Endothelial cell of umbilical vein (primary cell): ENCODE results near the gene MAGI3. TPM values are rescaled to one million over a fixed set of nuclear protein-coding genes. Genes with fewer than 3 reads are reported as not detected.

Experiments
- BruUV-seq: library from RNA; stranded (reverse); fragments of 400-500 nt; replicated peaks from 2 replicates; lab custom pipeline; 2021; lab: Mats Ljungman, UMichigan
- CTCF ChIA-PET: fragments of 300-600, 350-600 bp; sonication (Branson Sonifier 250); formaldehyde crosslinking; loops from one replicate; lab custom pipeline; 2021; ENCODE audit warnings: antibody characterized with exemption, inconsistent platforms; lab: Charles Lee
- POLR2A ChIA-PET: fragments of 300-600, 350-600 bp; sonication (Branson Sonifier 250); formaldehyde crosslinking; loops from one replicate; lab custom pipeline; 2021; ENCODE audit warnings: antibody characterized with exemption, inconsistent platforms; lab: Charles Lee
- DNase-seq: peaks from one replicate; pipeline ENCODE4 v3.0.0-alpha.2; 2011; ENCODE audit warnings: low read depth, low spot score
- FAIRE-seq: peaks from 2 replicates; lab custom pipeline; 2011; peaks lifted over from hg19 to GRCh38; lab: Jason Lieb, UNC
- H2AFZ ChIP-seq: 2 replicates; pipeline ENCODE4 v1.6.0; 2012; ENCODE audit warnings: low read depth, low read length, control low read depth, inconsistent platforms
- H3K27ac ChIP-seq: 2 replicates; pipeline ENCODE4 v1.5.1; 2011; ENCODE audit warnings: low read depth, mild to moderate bottlenecking, control low read depth, low read length, moderate library complexity; ENCODE audit not compliant: insufficient read depth
- H3K27me3 ChIP-seq, 2 experiments: 2 replicates each; pipeline versions ENCODE4 v1.6.0 to v1.6.1; 2011; ENCODE audit warnings: low read length in 2 of 2, mixed read lengths in 1 of 2; ENCODE audit not compliant: control insufficient read depth in 2 of 2, insufficient read depth in 2 of 2
- H3K36me3 ChIP-seq, 2 experiments: 2 replicates in 1 of 2; 3 replicates in 1 of 2; pipeline ENCODE4 v1.5.1; 2011; ENCODE audit warnings: low read length in 2 of 2, mild to moderate bottlenecking in 1 of 2, moderate library complexity in 1 of 2; ENCODE audit not compliant: control insufficient read depth in 2 of 2, insufficient read depth in 2 of 2; ENCODE audit errors: extremely low read depth in 1 of 2
- H3K4me1 ChIP-seq: 3 replicates; pipeline ENCODE4 v1.5.1; 2011; ENCODE audit warnings: mild to moderate bottlenecking, low read length; ENCODE audit not compliant: control insufficient read depth, insufficient read depth; ENCODE audit errors: extremely low read depth
- H3K4me2 ChIP-seq: 2 replicates; pipeline ENCODE4 v1.6.1; 2011; ENCODE audit warnings: low read length, control low read depth, mixed read lengths; ENCODE audit not compliant: insufficient read depth
- H3K4me3 ChIP-seq, 3 experiments: fragments of 200-600 bp in 1 of 3; sonication (generic), shearing (Covaris generic) in 1 of 3; replicated peaks in 1 of 3; 2 replicates each; pipeline ENCODE4 v1.5.1; 2011 to 2016; ENCODE audit warnings: control low read depth in 3 of 3, low read length in 3 of 3, mild to moderate bottlenecking in 2 of 3, inconsistent platforms in 1 of 3, low read depth in 1 of 3, moderate library complexity in 1 of 3; ENCODE audit not compliant: insufficient read depth in 1 of 3
- H3K79me2 ChIP-seq: 2 replicates; pipeline ENCODE4 v1.6.0; 2012; ENCODE audit warnings: low read length, inconsistent platforms; ENCODE audit not compliant: control insufficient read depth, insufficient read depth
- H3K9ac ChIP-seq: replicated peaks from 2 replicates; pipeline ENCODE3; 2011; ENCODE audit warnings: low read length, control low read depth; ENCODE audit not compliant: insufficient read depth; ENCODE audit errors: extremely low read depth
- H3K9me1 ChIP-seq: replicated peaks from 3 replicates; pipeline ENCODE4 v1.6.0; 2011; ENCODE audit warnings: mild to moderate bottlenecking, low read length; ENCODE audit not compliant: control insufficient read depth, insufficient read depth; ENCODE audit errors: extremely low read depth
- H3K9me3 ChIP-seq: replicated peaks from 2 replicates; pipeline ENCODE4 v1.5.1; 2012; ENCODE audit warnings: low read length, inconsistent platforms; ENCODE audit not compliant: control insufficient read depth, insufficient read depth
- H4K20me1 ChIP-seq: replicated peaks from 2 replicates; pipeline ENCODE3; 2011; ENCODE audit warnings: mild to moderate bottlenecking, low read length; ENCODE audit not compliant: control insufficient read depth, insufficient read depth; ENCODE audit errors: extremely low read depth
- CTCF ChIP-seq, 2 donors: IDR thresholded peaks; 1 replicate in 1 of 2; 2 replicates in 1 of 2; pipeline ENCODE4 v1.5.1; 2011; ENCODE audit warnings: low read length in 2 of 2, mild to moderate bottlenecking in 2 of 2, moderate library complexity in 2 of 2, control low read depth in 1 of 2, inconsistent platforms in 1 of 2, low read depth in 1 of 2; ENCODE audit not compliant: insufficient read depth in 1 of 2; ENCODE audit errors: extremely low read depth in 1 of 2
- EZH2 ChIP-seq: IDR thresholded peaks from 2 replicates; pipeline ENCODE4 v1.6.1; 2012; ENCODE audit warnings: borderline replicate concordance, low read depth, mild to moderate bottlenecking, moderate library complexity, low read length, inconsistent platforms; ENCODE audit not compliant: severe bottlenecking
- FOS ChIP-seq: IDR thresholded peaks from 2 replicates; pipeline ENCODE4 v1.6.1; 2011; ENCODE audit warnings: mild to moderate bottlenecking, low read length, moderate library complexity, borderline replicate concordance; ENCODE audit not compliant: insufficient read depth
- GATA2 ChIP-seq: IDR thresholded peaks from 2 replicates; pipeline ENCODE4 v1.7.0; 2011; ENCODE audit warnings: low read depth, mild to moderate bottlenecking, moderate library complexity, mixed read lengths, low read length; ENCODE audit not compliant: insufficient read length, insufficient read depth
- JUN ChIP-seq: IDR thresholded peaks from 2 replicates; pipeline ENCODE4 v1.6.1; 2011; ENCODE audit warnings: borderline replicate concordance, low read depth; ENCODE audit not compliant: insufficient read length, insufficient read depth
- MYC ChIP-seq: IDR thresholded peaks from one replicate; pipeline ENCODE4 v1.6.1; 2011; ENCODE audit warnings: mild to moderate bottlenecking, low read depth, low read length
- POLR2A ChIP-seq: IDR thresholded peaks from 2 replicates; pipeline ENCODE4 v1.6.1; 2012; ENCODE audit warnings: low read depth, mild to moderate bottlenecking, control low read depth, low read length
- POLR2AphosphoS5 ChIP-seq: IDR thresholded peaks from 2 replicates; pipeline ENCODE4 v1.6.1; 2012; ENCODE audit warnings: low read depth, mild to moderate bottlenecking, control low read depth, low read length, moderate library complexity; ENCODE audit not compliant: insufficient read depth
- dilution Hi-C: fragments of 300-500 bp; cut with MboI; formaldehyde crosslinking; loops from one replicate; pipeline ENCODE4 v1.15.0; 2019; ENCODE audit warnings: low sequenced_read_pairs; ENCODE audit not compliant: extremely low pct_ligation_motif_present
- intact Hi-C: fragments of 100-400 bp; cut with micrococcal nuclease; formaldehyde crosslinking; loops from one replicate; pipeline ENCODE4 v1.10.0; 2022
- polyA plus RNA-seq, 4 experiments: library from polyadenylated mRNA; depleted of rRNA in 3 of 4; stranded (reverse) in 3 of 4; unstranded in 1 of 4; fragments of >200 nt; gene quantifications; 2 replicates each; pipeline versions ENCODE4 v1.2.1 to v1.2.3, GENCODE V29; 2011 to 2012; ENCODE audit warnings: missing spikeins in 1 of 4
- total RNA-seq: library from RNA; stranded (reverse); gene quantifications from 2 replicates; pipeline ENCODE4 v1.2.3, GENCODE V29; 2021
- TF ChIP-seq, protein P1 (sequence below): IDR thresholded peaks from 2 replicates; pipeline ENCODE4 v1.6.1; 2011; ENCODE audit not compliant: insufficient read depth, insufficient read length

The MAGI3 gene
- total and polyA plus RNA-seq, 2 donors (not counting 3 experiments of a cell fraction or from before 2014, with no cell fraction given) = 2.8 to 16.1 TPM

GRCh38 chr1:113396585-113396984, 6.3 kb downstream of the MAGI3 start:
- H3K27ac ChIP-seq = no peak overlapping the region
- H3K9ac ChIP-seq = no peak overlapping the region
- peaks cover 2% of the 10 kb centered on the region for H4K20me1 ChIP-seq
- BruUV-seq = no TSS peak
- H3K4me1 ChIP-seq = peaks cover 17% of the 10 kb centered on the region
- H3K4me2 ChIP-seq = no peak overlapping the region
- FAIRE-seq (peak; percentile 37), DNase-seq (peak; percentile 20)
- ChIA-PET CTCF (interaction anchor here (0.9 to 1.4 kb wide), 4 partner anchors 12 to 56 kb away, joined by 3 to 6 read pairs (median 4); no protein-coding TSS in a partner anchor), POLR2A (interaction anchor here (0.7 kb wide), 1 partner anchor 224 kb away, joined by 4 read pairs; no protein-coding TSS in a partner anchor)
- H3K4me3 ChIP-seq = no peak overlapping the region
- no peaks in the 10 kb centered on the region for H3K36me3 ChIP-seq
- H3K9me1 ChIP-seq = no peaks in the 10 kb centered on the region
- H3K9me3 ChIP-seq = no peaks in the 10 kb centered on the region
- H3K27me3 ChIP-seq = no peaks in the 10 kb centered on the region
- TF ChIP-seq JUN = peak; percentile 16
- peak; percentile 62 for TF ChIP-seq FOS
- TF ChIP-seq CTCF (IDR thresholded peaks at IDR 0.05; ENCODE audit: extremely low read depth in 1 of 2, insufficient read depth in 1 of 2, low read depth in 1 of 2, low read length in 2 of 2) = no peak
- no peak overlapping the region for H2AFZ ChIP-seq
- dilution Hi-C loops (no loop called here), intact Hi-C loops (no loop called here)
- H3K79me2 ChIP-seq = peaks cover 27% of the 10 kb centered on the region

DNA sequence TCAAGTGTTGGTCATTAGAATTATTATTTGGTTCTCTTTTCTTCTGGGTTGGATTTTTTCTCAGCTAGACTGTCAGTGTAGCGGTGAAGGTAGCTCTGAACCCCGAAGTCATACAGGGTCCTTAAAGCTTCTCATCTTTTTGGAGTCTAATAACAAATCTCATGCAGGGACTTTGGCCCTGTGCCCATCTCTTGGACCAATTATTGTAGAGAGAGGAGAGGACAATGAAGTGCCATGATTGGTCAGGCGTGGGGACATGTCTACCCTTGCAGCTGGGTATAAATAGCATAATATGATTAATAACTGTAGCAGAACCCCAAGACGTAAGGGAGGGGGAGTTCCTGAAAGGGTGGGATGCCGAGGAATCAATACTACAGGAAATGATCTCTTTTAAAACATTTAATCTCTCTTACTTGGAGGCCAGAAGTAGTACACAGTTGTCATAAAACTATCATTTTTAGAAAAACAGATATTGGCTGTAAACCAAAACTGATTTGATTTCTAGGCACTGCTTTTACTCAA, 8.8 kb downstream of the MAGI3 start:
- H3K36me3 ChIP-seq = peaks cover 0 to 2% of the 10 kb centered on the region in 2 experiments
- DNase-seq (no peak), FAIRE-seq (no peak)
- intact Hi-C loops (no loop called here), dilution Hi-C loops (no loop called here)
- no peak overlapping the region for H3K27ac ChIP-seq
- peaks cover 9% of the 10 kb centered on the region for H3K4me1 ChIP-seq
- CTCF ChIA-PET = interaction anchor here (1.6 kb wide), 1 partner anchor 11 kb away, joined by 6 read pairs; no protein-coding TSS in a partner anchor
- no peak overlapping the region for H3K4me3 ChIP-seq
- peaks cover 4% of the 10 kb centered on the region for H4K20me1 ChIP-seq
- TF ChIP-seq POLR2A (no peak), GATA2 (no peak), MYC (no peak), JUN (no peak), EZH2 (no peak), FOS (no peak), CTCF (IDR thresholded peaks at IDR 0.05; ENCODE audit: extremely low read depth in 1 of 2, insufficient read depth in 1 of 2, low read depth in 1 of 2, low read length in 2 of 2) (no peak), POLR2AphosphoS5 (no peak)
- TF ChIP-seq, protein P1, sequence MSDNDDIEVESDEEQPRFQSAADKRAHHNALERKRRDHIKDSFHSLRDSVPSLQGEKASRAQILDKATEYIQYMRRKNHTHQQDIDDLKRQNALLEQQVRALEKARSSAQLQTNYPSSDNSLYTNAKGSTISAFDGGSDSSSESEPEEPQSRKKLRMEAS = no peak
- H3K79me2 ChIP-seq = peaks cover 32% of the 10 kb centered on the region
- no peaks in the 10 kb centered on the region for H3K27me3 ChIP-seq
- no peak overlapping the region for H2AFZ ChIP-seq
- no peak overlapping the region for H3K9ac ChIP-seq
- no TSS peak for BruUV-seq
- POLR2A ChIA-PET = no interaction called here
- H3K4me2 ChIP-seq = no peak overlapping the region
- H3K9me3 ChIP-seq = no peaks in the 10 kb centered on the region
- H3K9me1 ChIP-seq = no peaks in the 10 kb centered on the region
